Gastrocnemius medialis (tissue), 4 donors: ENCODE data around the gene HAPSTR1. TPM values are rescaled to one million over a fixed set of nuclear protein-coding genes. Genes with fewer than 3 reads are reported as not detected.
A peak's percentile ranks its signal among the peaks of the same experiment; 100 is the strongest.

Experiments used
- ATAC-seq, 2 donors: fragments of 150-250 bp; one replicate each; pipeline ENCODE4 v1.9.1; 2016
- DNase-seq, 2 donors: peaks; one replicate each; pipeline ENCODE4 v3.0.0-alpha.2; 2019
- H3K27ac ChIP-seq, 4 donors: fragments of 200-600 bp; sonication (generic); 1 replicate in 1 of 4; 2 replicates in 3 of 4; pipeline ENCODE4 v1.5.1; 2016 to 2018; ENCODE audit warnings: mild to moderate bottlenecking in 2 of 4, moderate library complexity in 1 of 4
- H3K27me3 ChIP-seq, 3 donors: fragments of 200-600 bp; sonication (generic) in 2 of 3; 1 replicate in 1 of 3; 2 replicates in 2 of 3; pipeline versions ENCODE4 v1.5.1 to v1.6.0; 2016 to 2019; ENCODE audit warnings: mild to moderate bottlenecking in 1 of 3, moderate library complexity in 1 of 3
- H3K36me3 ChIP-seq, 2 donors: fragments of 200-600 bp; sonication (generic) in 1 of 2; one replicate each; pipeline ENCODE4 v1.5.1; 2017 to 2018
- H3K4me1 ChIP-seq, 2 donors: fragments of 200-600 bp; sonication (generic) in 1 of 2; one replicate each; pipeline ENCODE4 v1.5.1; 2016 to 2017; ENCODE audit warnings: mild to moderate bottlenecking in 2 of 2
- H3K4me3 ChIP-seq, 4 donors: fragments of 200-600 bp; sonication (generic) in 3 of 4; 1 replicate in 1 of 4; 2 replicates in 3 of 4; pipeline ENCODE4 v1.5.1; 2016 to 2019; ENCODE audit warnings: mild to moderate bottlenecking in 2 of 4
- H3K9me3 ChIP-seq, 3 donors: fragments of 200-600 bp; sonication (generic) in 2 of 3; 1 replicate in 1 of 3; 2 replicates in 2 of 3; pipeline ENCODE4 v1.5.1; 2016 to 2019
- CTCF ChIP-seq, 5 experiments: fragments of 450-650 bp in 3 of 5; fragments of 200-600 bp in 2 of 5; sonication (generic) in 2 of 5; IDR thresholded peaks in 4 of 5; conservative IDR thresholded peaks in 1 of 5; 1 replicate in 4 of 5; 2 replicates in 1 of 5; pipeline ENCODE4 v1.5.1; 2016 to 2019; ENCODE audit warnings: antibody characterized with exemption in 5 of 5, mild to moderate bottlenecking in 3 of 5, moderate library complexity in 3 of 5
- POLR2A ChIP-seq, 2 donors: fragments of 450-650 bp; IDR thresholded peaks; one replicate each; pipeline ENCODE4 v1.6.1; 2017; ENCODE audit warnings: antibody characterized with exemption in 2 of 2, mild to moderate bottlenecking in 2 of 2, moderate library complexity in 2 of 2
- in situ Hi-C, 4 donors: fragments of 200-750 bp; cut with MboI; loops; one replicate each; pipeline versions ENCODE4 v1.15.0 to v1.8.0; 2017; ENCODE audit warnings: low sequenced_read_pairs in 4 of 4
- intact Hi-C: fragments of 100-400 bp; cut with DNase I; formaldehyde crosslinking; loops from one replicate; pipeline ENCODE4 v1.15.1; 2023; ENCODE audit warnings: low total_unique reads
- total RNA-seq, 4 donors: library from RNA; depleted of rRNA; stranded (reverse); fragments of >200 nt; gene quantifications; one replicate each; pipeline versions ENCODE4 v1.1.0 to v1.2.3, GENCODE V29; 2016

The HAPSTR1 gene
- total RNA-seq, 4 donors from 2014 or later, result 55.0 to 65.0 (median 60.9) TPM

- Histone ChIP-seq H3K27me3 (no peaks in the 10 kb centered on the region), H3K9me3 (no peaks in the 10 kb centered on the region), H3K4me1 (peaks cover 98 to 100% of the 10 kb centered on the region in 2 donors), H3K36me3 (peaks cover 0 to 27% of the 10 kb centered on the region in 2 donors), H3K4me3 (no peak overlapping the region), H3K27ac (peak overlapping the region; percentile 71 to 79 (median 74))
- DNase-seq (peak; percentile 45 to 81), ATAC-seq (peak; percentile 90 to 95)
- intact Hi-C loops (loop anchor here (5.0 to 10.0 kb wide), 2 partner anchors 55 to 222 kb away; partner anchors contain the start of gene LITAFD), in situ Hi-C loops (no loop called here)
- TF ChIP-seq POLR2A (IDR thresholded peaks at IDR 0.05) (no peak), CTCF (IDR thresholded peaks at IDR 0.05 in 4 of 5, conservative IDR thresholded peaks at IDR 0.05 in 1 of 5) (no peak)
Observed at GRCh38 chr16:9107025-9107970, 15.9 kb downstream of the HAPSTR1 start.

GRCh38 chr16:9109255-9109654, 17.8 kb downstream of the HAPSTR1 start:
- TF ChIP-seq CTCF (IDR thresholded peaks at IDR 0.05 in 4 of 5, conservative IDR thresholded peaks at IDR 0.05 in 1 of 5), result no peak
- no peak for TF ChIP-seq POLR2A (IDR thresholded peaks at IDR 0.05)
- DNase-seq (no peak), ATAC-seq (no peak)
- Histone ChIP-seq H3K4me1 (peaks cover 99 to 100% of the 10 kb centered on the region in 2 donors), H3K4me3 (no peak overlapping the region), H3K27ac (peak overlapping the region in 2 of 4 donors; percentile 9 to 30), H3K36me3 (peaks cover 0 to 12% of the 10 kb centered on the region in 2 donors), H3K9me3 (no peaks in the 10 kb centered on the region), H3K27me3 (no peaks in the 10 kb centered on the region)
- in situ Hi-C loops (no loop called here), intact Hi-C loops (loop anchor here (5.0 to 10.0 kb wide), 2 partner anchors 57 to 224 kb away; partner anchors contain the start of gene LITAFD)

- in situ Hi-C loops (no loop called here), intact Hi-C loops (loop anchor here (5.0 kb wide), 1 partner anchor 50 kb away; no protein-coding TSS in a partner anchor)
- Histone ChIP-seq H3K27me3 (no peaks in the 10 kb centered on the region), H3K36me3 (peaks cover 0 to 8% of the 10 kb centered on the region in 2 donors), H3K4me1 (peaks cover 84 to 90% of the 10 kb centered on the region in 2 donors), H3K27ac (peak overlapping the region in 2 of 4 donors; percentile 15 to 31), H3K4me3 (no peak overlapping the region), H3K9me3 (no peaks in the 10 kb centered on the region)
- TF ChIP-seq CTCF (IDR thresholded peaks at IDR 0.05 in 4 of 5, conservative IDR thresholded peaks at IDR 0.05 in 1 of 5), result no peak
- TF ChIP-seq POLR2A (IDR thresholded peaks at IDR 0.05), result no peak
- no peak for DNase-seq
- no peak for ATAC-seq
Observed at GRCh38 chr16:9112166-9112843, 20.9 kb downstream of the HAPSTR1 start.

GRCh38 chr16:9112844-9113186, 21.4 kb downstream of the HAPSTR1 start:
- Histone ChIP-seq H3K4me3 (no peak overlapping the region), H3K36me3 (peaks cover 0 to 8% of the 10 kb centered on the region in 2 donors), H3K27me3 (no peaks in the 10 kb centered on the region), H3K9me3 (no peaks in the 10 kb centered on the region), H3K4me1 (peaks cover 84 to 90% of the 10 kb centered on the region in 2 donors), H3K27ac (no peak overlapping the region)
- in situ Hi-C loops (no loop called here), intact Hi-C loops (loop anchor here (5.0 kb wide), 1 partner anchor 51 kb away; no protein-coding TSS in a partner anchor)
- TF ChIP-seq POLR2A (IDR thresholded peaks at IDR 0.05) (no peak), CTCF (IDR thresholded peaks at IDR 0.05 in 4 of 5, conservative IDR thresholded peaks at IDR 0.05 in 1 of 5) (no peak)
- DNase-seq (no peak), ATAC-seq (no peak)
